MM.1S (cell line): ENCODE results near the gene RUNDC3A.
"Not testable (repeated sequence)": the region's sequence is repeated elsewhere in the genome, so short reads cannot be mapped to it uniquely, and the experiment has no call there.

Experiments used
- DNase-seq: peaks from one replicate; pipeline ENCODE4 v3.0.0-alpha.2; 2015
- H2AFZ ChIP-seq: fragments of 300-600 bp; sonication (generic); 2 replicates; pipeline ENCODE4 v1.6.0; 2016; ENCODE audit warnings: antibody characterized with exemption, low read length
- H3F3A ChIP-seq: fragments of 300-600 bp; sonication (generic); 2 replicates; pipeline ENCODE4 v1.6.1; 2016; ENCODE audit warnings: mild to moderate bottlenecking, antibody characterized with exemption, low read length, moderate library complexity, mixed read lengths; ENCODE audit not compliant: insufficient read depth
- H3K27ac ChIP-seq: fragments of 300-600 bp; sonication (generic); 2 replicates; pipeline ENCODE4 v1.5.1; 2016; ENCODE audit warnings: mild to moderate bottlenecking, low read length
- H3K27me3 ChIP-seq: fragments of 300-600 bp; sonication (generic); replicated peaks from 2 replicates; pipeline ENCODE4 v1.6.0; 2016; ENCODE audit warnings: low read length; ENCODE audit not compliant: insufficient read depth
- H3K36me3 ChIP-seq: fragments of 300-600 bp; sonication (generic); replicated peaks from 2 replicates; pipeline ENCODE4 v1.6.1; 2016; ENCODE audit warnings: mild to moderate bottlenecking, low read length, mixed read lengths; ENCODE audit not compliant: insufficient read depth
- H3K4me1 ChIP-seq: fragments of 300-600 bp; sonication (generic); 2 replicates; pipeline ENCODE4 v1.6.1; 2016; ENCODE audit warnings: low read length, mixed read lengths
- H3K4me2 ChIP-seq: fragments of 300-600 bp; sonication (generic); 2 replicates; pipeline ENCODE4 v1.6.0; 2016; ENCODE audit warnings: low read depth, low read length
- H3K4me3 ChIP-seq: fragments of 300-600 bp; sonication (generic); 2 replicates; pipeline ENCODE4 v1.5.1; 2016; ENCODE audit warnings: low read length, mixed read lengths
- H3K79me2 ChIP-seq: fragments of 300-600 bp; sonication (generic); 2 replicates; pipeline ENCODE4 v1.6.1; 2016; ENCODE audit warnings: mixed run types, low read length, mixed read lengths
- H3K9ac ChIP-seq: fragments of 300-600 bp; sonication (generic); 2 replicates; pipeline ENCODE4 v1.6.1; 2016; ENCODE audit warnings: low read length, mixed read lengths
- H3K9me2 ChIP-seq: fragments of 300-600 bp; sonication (generic); replicated peaks from 2 replicates; pipeline ENCODE4 v1.6.1; 2016; ENCODE audit warnings: mild to moderate bottlenecking, low read length, mixed read lengths; ENCODE audit not compliant: insufficient read depth
- H3K9me3 ChIP-seq: fragments of 300-600 bp; sonication (generic); replicated peaks from 2 replicates; pipeline ENCODE4 v1.6.1; 2016; ENCODE audit warnings: mild to moderate bottlenecking, low read length, mixed read lengths; ENCODE audit not compliant: insufficient read depth
- H4K20me1 ChIP-seq: fragments of 300-600 bp; sonication (generic); 2 replicates; pipeline ENCODE4 v1.6.1; 2016; ENCODE audit warnings: mild to moderate bottlenecking, low read length, moderate library complexity, mixed read lengths; ENCODE audit not compliant: insufficient read depth
- EZH2 ChIP-seq: fragments of 300-600 bp; sonication (generic); optimal IDR thresholded peaks from 2 replicates; pipeline ENCODE3; 2017; ENCODE audit warnings: low read depth, mild to moderate bottlenecking, antibody characterized with exemption, low read length, mixed read lengths
- EZH2phosphoT487 ChIP-seq: fragments of 300-600 bp; sonication (generic); IDR thresholded peaks from 2 replicates; pipeline ENCODE4 v1.6.1; 2018; ENCODE audit warnings: antibody characterized with exemption, low read length
- TF ChIP-seq, protein P1 (sequence below): fragments of 300-600 bp; sonication (generic); IDR thresholded peaks from 2 replicates; pipeline ENCODE4 v1.5.1; 2016; ENCODE audit warnings: antibody characterized with exemption, low read length, mixed read lengths

RUNDC3A gene

DNA sequence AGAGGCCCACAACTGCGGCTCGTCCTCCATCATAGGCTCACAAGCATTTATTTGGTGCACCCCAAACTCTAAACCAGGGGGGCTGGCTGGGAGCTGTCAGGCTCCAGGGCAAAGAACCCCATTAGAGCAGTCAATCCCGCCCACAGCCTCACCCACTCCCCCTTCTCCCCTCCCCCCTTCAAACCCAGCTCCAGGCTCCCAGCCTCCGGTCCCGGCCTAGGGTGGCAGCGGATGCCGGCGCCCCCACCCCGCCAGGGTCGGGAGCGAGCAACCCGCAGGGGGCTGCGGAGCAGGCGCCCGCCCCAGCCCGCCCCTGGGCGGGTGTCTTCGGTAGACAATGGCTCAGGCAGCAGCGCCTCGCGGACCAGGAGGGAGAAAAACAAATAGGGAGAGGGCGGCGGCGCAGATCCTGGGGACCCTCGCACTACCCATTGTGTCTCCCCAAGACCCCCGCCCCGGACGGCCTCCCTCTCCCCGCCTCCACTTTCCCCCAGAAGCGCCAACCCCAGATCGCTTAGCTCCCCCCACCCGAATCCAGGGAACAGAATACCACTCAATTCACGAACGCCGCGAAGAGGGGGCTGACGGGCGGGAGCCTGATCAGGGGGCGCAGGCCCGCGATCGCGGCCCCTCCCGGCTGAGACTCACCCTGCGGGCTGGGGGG, 54.7 kb downstream of the RUNDC3A start:
- Histone ChIP-seq H3K27ac (no peak overlapping the region), H2AFZ (peak overlapping the region; percentile 88), H3K9me3 (no peaks in the 10 kb centered on the region), H3K36me3 (no peaks in the 10 kb centered on the region), H3K27me3 (peaks cover 33% of the 10 kb centered on the region), H4K20me1 (no peaks in the 10 kb centered on the region), H3K9ac (peak overlapping the region; percentile 38; the same call in 1 of the 2 replicates), H3K9me2 (no peaks in the 10 kb centered on the region), H3K4me3 (peak overlapping the region; percentile 79), H3F3A (peaks cover 6% of the 10 kb centered on the region), H3K4me1 (peaks cover 11% of the 10 kb centered on the region), H3K79me2 (no peaks in the 10 kb centered on the region), H3K4me2 (peak overlapping the region; percentile 99)
- no peak for DNase-seq
- TF ChIP-seq, protein P1, sequence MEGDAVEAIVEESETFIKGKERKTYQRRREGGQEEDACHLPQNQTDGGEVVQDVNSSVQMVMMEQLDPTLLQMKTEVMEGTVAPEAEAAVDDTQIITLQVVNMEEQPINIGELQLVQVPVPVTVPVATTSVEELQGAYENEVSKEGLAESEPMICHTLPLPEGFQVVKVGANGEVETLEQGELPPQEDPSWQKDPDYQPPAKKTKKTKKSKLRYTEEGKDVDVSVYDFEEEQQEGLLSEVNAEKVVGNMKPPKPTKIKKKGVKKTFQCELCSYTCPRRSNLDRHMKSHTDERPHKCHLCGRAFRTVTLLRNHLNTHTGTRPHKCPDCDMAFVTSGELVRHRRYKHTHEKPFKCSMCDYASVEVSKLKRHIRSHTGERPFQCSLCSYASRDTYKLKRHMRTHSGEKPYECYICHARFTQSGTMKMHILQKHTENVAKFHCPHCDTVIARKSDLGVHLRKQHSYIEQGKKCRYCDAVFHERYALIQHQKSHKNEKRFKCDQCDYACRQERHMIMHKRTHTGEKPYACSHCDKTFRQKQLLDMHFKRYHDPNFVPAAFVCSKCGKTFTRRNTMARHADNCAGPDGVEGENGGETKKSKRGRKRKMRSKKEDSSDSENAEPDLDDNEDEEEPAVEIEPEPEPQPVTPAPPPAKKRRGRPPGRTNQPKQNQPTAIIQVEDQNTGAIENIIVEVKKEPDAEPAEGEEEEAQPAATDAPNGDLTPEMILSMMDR = no peak
- TF ChIP-seq EZH2phosphoT487 (no peak), EZH2 (no peak)

DNA sequence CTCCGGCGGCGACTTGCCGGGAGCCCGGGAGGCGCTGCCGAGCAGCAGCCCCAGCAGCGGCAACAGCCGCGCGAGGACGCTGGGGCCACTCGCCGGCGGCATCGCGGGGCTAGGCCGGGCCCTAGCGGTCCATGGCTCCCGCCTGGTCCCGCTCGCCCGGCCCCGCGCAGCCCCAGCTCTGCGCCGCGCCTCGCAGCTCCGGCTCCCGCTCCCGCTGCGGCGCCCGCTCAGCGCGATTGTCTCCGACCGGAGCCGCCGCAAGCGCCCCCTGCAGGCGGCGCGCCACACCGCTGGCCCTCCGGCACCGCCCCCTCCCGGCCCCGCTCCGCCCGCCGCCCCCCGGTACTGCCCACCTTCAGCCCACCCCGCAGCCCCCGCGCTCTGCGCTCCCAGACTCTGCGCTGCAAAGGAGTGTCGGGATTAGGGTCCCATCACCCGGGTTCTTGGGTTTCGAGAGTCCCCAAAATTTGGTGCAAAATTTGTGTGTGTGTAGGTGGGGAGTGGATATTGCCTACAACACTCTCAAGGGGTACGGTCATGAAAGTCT, 55.3 kb downstream of the RUNDC3A start, which contains the start of gene FAM171A2:
FAM171A2 (minus strand) TSS at position 241 of the 547 bp plus-strand sequence; CDS start at position 102, 139 bp downstream.
- TF ChIP-seq EZH2 (no peak), EZH2phosphoT487 (no peak)
- TF ChIP-seq, protein P1 = peak; percentile 36
- H3K27ac ChIP-seq = no peak within 1 kb of the TSS
- peak within 1 kb of the TSS; percentile 88 for H2AFZ ChIP-seq
- no peaks in the 10 kb centered on the region for H3K79me2 ChIP-seq
- H3K36me3 ChIP-seq = no peaks in the 10 kb centered on the region
- H4K20me1 ChIP-seq = no peaks in the 10 kb centered on the region
- peak; percentile 68 for DNase-seq
- peak within 1 kb of the TSS; percentile 99 for H3K4me2 ChIP-seq
- H3K9me3 ChIP-seq = no peaks in the 10 kb centered on the region
- peak within 1 kb of the TSS; percentile 79 for H3K4me3 ChIP-seq
- H3K27me3 ChIP-seq = peaks cover 33% of the 10 kb centered on the region
- peaks cover 6% of the 10 kb centered on the region for H3F3A ChIP-seq
- no peaks in the 10 kb centered on the region for H3K9me2 ChIP-seq
- peak within 1 kb of the TSS; percentile 38; the same call in 1 of the 2 replicates for H3K9ac ChIP-seq
- peaks cover 8% of the 10 kb centered on the region for H3K4me1 ChIP-seq

DNA sequence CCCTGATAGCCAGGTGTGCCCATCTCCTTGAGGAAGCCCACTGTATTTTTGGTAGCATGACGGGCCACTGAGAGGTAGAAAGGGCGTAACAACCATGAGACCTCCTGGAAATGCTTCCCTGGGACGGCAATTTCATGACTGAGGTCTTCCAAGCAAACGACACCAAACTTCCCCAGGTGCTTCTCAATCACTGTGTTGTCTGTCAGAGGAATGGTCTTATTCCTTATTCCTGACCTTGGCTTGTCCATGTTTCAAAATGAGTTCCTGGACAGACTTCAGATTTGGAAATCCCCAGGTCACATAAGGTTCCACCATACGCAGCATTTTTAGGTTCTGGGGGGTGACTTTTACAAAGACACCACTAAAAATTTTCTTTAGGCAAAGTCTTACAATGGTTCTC, 56.6 kb downstream of the RUNDC3A start:
- not testable (repeated sequence) for DNase-seq, H3K9me2 ChIP-seq, H3K4me2 ChIP-seq, H3K9ac ChIP-seq, H4K20me1 ChIP-seq, H3K79me2 ChIP-seq, H3F3A ChIP-seq, H3K9me3 ChIP-seq, H3K4me3 ChIP-seq, H2AFZ ChIP-seq, H3K36me3 ChIP-seq, H3K4me1 ChIP-seq, H3K27ac ChIP-seq
- H3K27me3 ChIP-seq = peaks cover 33% of the 10 kb centered on the region
